Measurements from ENCODE around the gene GALNT2.

GALNT2 gene

DNA sequence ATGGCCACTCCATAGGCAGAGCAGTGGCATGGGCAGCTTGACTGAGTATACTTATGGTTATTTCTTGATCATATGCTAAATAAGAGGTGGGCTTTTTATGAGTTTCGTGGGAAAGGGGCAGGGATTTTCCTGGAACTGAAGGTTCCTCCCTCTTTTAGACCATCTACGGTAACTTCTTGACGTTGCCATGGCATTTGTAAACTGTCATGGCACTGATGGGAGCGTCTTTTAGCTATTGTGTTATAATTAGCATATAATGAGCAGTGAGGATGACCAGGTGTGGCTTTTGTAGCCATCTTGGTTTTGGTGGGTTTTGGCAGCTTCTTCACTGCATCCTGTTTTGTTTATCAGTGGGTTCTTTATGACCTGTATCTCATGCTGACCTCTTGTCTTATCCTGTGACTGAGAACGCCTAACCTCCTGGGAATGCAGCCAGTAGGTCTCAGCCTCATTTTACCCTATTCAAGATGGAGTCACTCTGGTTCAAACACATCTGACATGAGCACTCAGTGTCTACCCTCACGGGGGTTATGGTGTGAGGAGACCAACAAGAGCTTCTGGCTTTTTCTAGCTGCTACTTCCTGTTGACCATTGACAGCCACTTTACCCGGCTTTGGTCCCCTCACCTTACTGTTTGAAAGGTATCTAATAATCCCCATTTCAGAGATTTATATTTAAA is 71.7 kb downstream of the GALNT2 start:
- TF ChIP-seq, protein P1, sequence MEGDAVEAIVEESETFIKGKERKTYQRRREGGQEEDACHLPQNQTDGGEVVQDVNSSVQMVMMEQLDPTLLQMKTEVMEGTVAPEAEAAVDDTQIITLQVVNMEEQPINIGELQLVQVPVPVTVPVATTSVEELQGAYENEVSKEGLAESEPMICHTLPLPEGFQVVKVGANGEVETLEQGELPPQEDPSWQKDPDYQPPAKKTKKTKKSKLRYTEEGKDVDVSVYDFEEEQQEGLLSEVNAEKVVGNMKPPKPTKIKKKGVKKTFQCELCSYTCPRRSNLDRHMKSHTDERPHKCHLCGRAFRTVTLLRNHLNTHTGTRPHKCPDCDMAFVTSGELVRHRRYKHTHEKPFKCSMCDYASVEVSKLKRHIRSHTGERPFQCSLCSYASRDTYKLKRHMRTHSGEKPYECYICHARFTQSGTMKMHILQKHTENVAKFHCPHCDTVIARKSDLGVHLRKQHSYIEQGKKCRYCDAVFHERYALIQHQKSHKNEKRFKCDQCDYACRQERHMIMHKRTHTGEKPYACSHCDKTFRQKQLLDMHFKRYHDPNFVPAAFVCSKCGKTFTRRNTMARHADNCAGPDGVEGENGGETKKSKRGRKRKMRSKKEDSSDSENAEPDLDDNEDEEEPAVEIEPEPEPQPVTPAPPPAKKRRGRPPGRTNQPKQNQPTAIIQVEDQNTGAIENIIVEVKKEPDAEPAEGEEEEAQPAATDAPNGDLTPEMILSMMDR (IDR thresholded peaks at IDR 0.05; ENCODE audit: insufficient read depth, low read depth, low read length, missing control alignments): no peak
- H3K4me3 ChIP-seq (ENCODE audit: low read length): no peak overlapping the region
- DNase-seq (ENCODE audit: low read depth): no peak

DNA sequence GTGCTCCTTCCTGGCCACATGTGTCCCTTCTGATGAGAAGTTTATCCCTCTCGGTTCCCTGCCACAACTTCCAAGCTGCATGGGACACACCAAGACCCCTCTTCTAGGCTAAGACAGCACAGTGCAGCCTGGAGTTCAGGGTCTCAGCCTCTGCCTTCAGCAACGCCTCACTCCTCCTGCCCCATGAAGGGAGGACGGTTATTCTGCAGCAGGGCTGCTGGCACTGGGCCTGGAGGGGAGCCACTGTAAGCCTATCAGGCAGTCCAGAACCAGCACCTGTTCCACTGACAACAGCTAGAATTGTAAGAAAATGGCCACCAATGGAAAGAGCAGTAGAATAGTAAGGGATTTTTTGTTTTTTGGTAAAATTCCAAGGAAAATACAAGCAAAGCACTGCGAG is 72.3 kb downstream of the GALNT2 start:
- no peak overlapping the region for H3K4me3 ChIP-seq (ENCODE audit: low read length)
- TF ChIP-seq, protein P1 (IDR thresholded peaks at IDR 0.05; ENCODE audit: insufficient read depth, low read depth, low read length, missing control alignments): no peak
- DNase-seq (ENCODE audit: low read depth): no peak

DNA sequence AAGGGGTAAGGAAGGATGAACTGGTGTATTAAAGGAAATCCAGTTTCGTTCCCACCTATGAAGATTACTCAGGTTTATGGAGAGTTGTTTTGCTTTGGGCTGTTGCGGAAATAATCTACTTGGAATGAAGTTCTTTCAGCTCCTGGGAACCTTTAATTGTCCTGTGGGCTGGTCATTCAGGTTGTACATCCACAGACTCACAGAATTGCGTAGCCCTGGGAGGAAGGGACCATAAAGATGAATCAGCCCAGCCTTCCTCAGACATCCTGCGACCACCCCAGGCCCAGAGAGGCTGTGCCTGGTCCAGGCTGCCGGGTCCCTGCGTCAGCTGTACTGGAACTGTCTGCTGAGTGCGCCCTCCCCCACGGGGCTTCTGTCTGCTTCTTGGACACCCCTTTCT is 72.7 kb downstream of the GALNT2 start:
- H3K4me3 ChIP-seq (ENCODE audit: low read length): no peak overlapping the region
- peak; percentile 39 for DNase-seq (ENCODE audit: low read depth)
- TF ChIP-seq, protein P1 (IDR thresholded peaks at IDR 0.05; ENCODE audit: insufficient read depth, low read depth, low read length, missing control alignments): no peak

DNA sequence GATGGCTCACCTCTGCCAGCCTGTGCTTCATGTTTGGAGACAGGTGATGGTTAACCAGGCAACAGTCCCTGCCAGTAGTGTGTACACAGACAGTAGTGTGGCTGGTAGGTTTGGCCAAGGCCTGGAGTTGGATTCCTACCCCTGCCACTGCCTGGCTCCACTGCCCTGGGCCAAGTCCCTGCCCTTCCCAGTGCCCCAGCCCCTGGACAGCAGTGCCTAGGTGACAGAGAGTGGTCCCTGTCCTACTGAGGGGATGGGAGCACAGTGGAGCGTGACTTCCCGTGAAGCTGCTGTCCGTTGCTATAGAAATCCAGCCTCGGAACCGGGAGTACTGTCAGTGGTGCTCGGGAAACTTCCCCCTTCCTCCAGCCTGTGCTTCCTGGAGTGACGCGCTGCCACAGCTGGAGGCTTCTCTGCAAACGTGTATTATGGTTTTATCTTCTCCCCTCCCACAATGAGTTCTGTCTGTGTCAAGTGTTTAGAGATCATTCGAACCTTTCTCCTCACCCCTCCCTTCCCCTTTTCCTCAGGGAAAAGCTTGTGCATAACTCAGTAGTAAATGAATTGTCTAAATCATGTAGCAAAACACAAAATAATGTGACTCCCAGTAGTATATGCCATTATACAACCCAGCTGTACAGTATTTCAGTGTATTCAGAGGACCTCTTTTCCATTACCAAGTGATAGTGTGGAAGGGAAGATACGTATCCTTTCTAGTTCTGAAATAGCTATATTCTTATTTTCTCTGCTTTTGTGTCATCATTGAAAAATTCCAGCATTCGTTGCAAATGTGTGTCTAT is 73.4 kb downstream of the GALNT2 start:
- DNase-seq (ENCODE audit: low read depth): no peak
- TF ChIP-seq, protein P1 (IDR thresholded peaks at IDR 0.05; ENCODE audit: insufficient read depth, low read depth, low read length, missing control alignments): no peak
- no peak overlapping the region for H3K4me3 ChIP-seq (ENCODE audit: low read length)

DNA sequence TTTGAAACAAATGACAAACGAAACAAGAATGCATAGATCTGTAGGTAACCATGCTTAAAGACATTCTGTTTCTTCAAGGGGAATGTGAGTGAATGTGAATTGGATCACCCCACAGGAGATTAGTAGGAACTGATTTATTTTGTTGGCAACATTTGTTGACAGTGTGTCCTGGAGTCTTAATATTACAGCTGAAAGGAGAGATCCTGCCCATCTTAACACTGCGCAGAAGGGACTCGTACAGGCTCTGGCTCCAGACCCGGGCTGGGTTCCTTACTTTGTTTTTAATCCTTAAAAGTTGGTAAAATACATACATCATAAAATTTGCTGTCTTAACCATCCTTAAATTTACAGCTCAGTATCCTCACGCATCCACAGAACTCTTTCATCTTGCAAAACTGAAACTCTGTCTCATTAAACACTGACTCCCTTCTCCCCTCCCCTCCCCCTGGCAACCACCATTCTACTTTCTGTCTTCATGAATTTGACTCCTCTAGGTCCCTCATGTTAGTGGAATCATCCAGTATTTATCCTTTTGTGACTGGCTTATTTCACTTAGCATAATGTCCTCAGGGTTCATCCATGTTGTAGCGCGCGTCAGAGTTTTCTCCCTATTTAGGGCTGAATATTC is 74.1 kb downstream of the GALNT2 start:
- no peak for DNase-seq (ENCODE audit: low read depth)

DNA sequence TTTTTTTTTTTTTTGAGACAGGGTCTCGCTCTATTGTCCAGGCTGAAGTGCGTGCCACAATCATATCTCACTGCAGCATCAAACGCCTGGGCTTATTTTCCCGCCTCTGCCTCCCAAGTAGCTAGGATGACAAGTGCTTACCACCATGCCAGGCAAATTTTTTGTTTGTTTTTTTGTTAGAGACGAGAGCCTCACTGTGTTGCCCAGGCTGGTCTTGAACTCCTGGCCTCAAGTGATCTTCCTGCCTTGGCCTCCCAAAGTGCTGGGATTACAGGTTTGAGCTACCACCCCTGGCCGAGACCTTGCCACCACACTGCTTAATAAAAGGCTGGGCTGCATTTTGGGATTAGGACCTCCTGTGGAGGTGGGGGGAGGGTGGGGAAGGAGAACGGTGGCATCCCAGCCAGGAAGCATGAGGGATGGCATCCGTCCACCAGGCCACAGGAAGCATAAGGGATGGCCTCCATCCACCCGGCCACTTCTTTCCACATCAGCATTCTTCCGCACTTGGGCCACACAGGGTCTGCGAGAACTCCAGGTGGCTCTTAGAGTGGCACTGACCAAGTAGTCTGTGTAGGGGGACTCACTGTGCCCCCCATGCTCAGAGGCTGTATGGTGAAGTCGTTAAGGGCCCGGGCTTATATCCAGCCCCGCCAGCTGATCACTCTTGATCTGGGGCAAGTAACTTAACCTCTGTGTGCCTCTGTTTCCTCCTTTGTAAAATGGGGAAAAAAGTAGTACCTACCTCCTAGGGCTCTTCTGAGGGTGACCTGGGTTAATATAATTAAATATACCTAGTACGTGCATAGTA is 75.0 kb downstream of the GALNT2 start:
- H3K4me3 ChIP-seq (ENCODE audit: low read length): no peak overlapping the region
- TF ChIP-seq, protein P1 (IDR thresholded peaks at IDR 0.05; ENCODE audit: insufficient read depth, low read depth, low read length, missing control alignments): no peak
- no peak for DNase-seq (ENCODE audit: low read depth)

More for the DNA sequence above, 74.1 kb downstream of the GALNT2 start:
- TF ChIP-seq, protein P1 (IDR thresholded peaks at IDR 0.05; ENCODE audit: insufficient read depth, low read depth, low read length, missing control alignments): no peak
- H3K4me3 ChIP-seq (ENCODE audit: low read length): no peak overlapping the region

Data from epithelial cell of esophagus (primary cell).